ENCODE results near the gene SH3BGRL.

Gene SH3BGRL

DNA sequence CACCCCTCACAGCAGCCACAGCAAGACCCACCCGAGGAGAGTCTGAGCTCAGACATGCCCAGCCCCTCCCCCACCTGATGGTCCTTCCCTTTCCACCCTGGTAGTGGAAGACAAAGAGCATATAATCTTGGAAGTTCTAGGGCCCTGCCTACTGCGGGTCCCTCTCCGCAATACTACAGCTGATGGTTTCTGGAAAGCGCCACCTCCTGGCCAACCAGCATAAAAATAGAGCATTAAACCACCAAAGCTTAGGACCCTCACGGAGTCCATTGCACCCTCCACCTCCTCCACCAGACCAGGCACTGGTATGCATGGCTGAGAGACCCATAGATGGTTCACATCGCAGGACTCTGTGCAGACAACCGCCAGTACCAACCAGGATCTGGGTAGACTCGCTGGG lies 78.2 kb downstream of the SH3BGRL start:
- DNase-seq, result no peak
- no peaks in the 10 kb centered on the region for H3K36me3 ChIP-seq (replicated peaks)
- peak; percentile 41 for TF ChIP-seq CTCF (IDR thresholded peaks at IDR 0.05; ENCODE audit: low read depth, low read length, missing control alignments)
- in situ Hi-C loops (cut with HindIII; ENCODE audit: low pct_ligation_motif_present, low sequenced_read_pairs), result no loop called here
- H3K27ac ChIP-seq, result no peak overlapping the region
- no peak overlapping the region for H3K4me3 ChIP-seq (ENCODE audit: low read depth, low read length)
- no peaks in the 10 kb centered on the region for H3K27me3 ChIP-seq (replicated peaks)

DNA sequence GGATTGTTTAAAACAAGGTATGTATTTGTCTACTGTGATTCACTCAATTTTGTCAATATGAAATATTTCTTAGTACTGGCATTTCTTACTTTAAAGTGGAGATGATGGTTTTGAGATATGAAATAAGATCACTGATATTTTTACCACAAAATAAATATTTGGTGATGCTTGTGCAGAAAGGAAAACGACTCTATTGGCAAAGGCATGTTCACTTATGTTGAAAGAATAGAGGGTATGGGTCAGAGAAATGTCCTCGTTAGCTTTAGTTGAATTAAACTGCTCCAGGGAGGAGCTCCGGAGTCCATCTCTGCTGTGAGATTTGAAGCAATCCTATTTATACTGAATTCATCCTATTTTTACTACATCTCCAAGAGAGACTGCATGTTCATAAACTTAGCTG lies 84.2 kb downstream of the SH3BGRL start:
- Histone ChIP-seq H3K36me3 (replicated peaks) (no peaks in the 10 kb centered on the region), H3K27me3 (replicated peaks) (no peaks in the 10 kb centered on the region), H3K4me3 (ENCODE audit: low read depth, low read length) (no peak overlapping the region), H3K27ac (no peak overlapping the region)
- DNase-seq, result no peak
- TF ChIP-seq CTCF (IDR thresholded peaks at IDR 0.05; ENCODE audit: low read depth, low read length, missing control alignments), result no peak
- in situ Hi-C loops (cut with HindIII; ENCODE audit: low pct_ligation_motif_present, low sequenced_read_pairs), result no loop called here

DNA sequence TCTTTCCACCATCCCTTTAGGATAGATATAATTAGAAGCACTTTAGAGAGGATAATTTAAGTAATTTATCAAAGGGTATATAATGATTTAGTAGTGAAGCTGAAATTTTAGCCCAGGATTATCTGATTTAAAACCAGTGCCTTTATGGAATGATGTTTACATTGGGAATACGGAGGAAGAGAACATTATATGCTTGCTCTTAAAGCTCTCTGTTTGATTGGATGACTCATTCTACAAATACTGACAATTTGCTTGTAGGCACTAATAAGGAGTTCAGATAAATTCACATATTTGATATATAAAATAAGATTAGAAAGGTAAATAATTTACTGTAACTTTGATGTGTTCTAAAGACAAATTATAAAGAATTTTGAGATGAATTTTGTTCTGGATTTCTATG lies 84.7 kb downstream of the SH3BGRL start:
- H3K4me3 ChIP-seq (ENCODE audit: low read depth, low read length), result no peak overlapping the region
- TF ChIP-seq CTCF (IDR thresholded peaks at IDR 0.05; ENCODE audit: low read depth, low read length, missing control alignments), result no peak
- in situ Hi-C loops (cut with HindIII; ENCODE audit: low pct_ligation_motif_present, low sequenced_read_pairs), result no loop called here
- no peaks in the 10 kb centered on the region for H3K27me3 ChIP-seq (replicated peaks)
- no peak overlapping the region for H3K27ac ChIP-seq
- H3K36me3 ChIP-seq (replicated peaks), result no peaks in the 10 kb centered on the region
- no peak for DNase-seq

GRCh38 chrX:81291996-81292395 lies 90.1 kb downstream of the SH3BGRL start:
- no peaks in the 10 kb centered on the region for H3K36me3 ChIP-seq (replicated peaks)
- no peak for TF ChIP-seq CTCF (IDR thresholded peaks at IDR 0.05; ENCODE audit: low read depth, low read length, missing control alignments)
- H3K4me3 ChIP-seq (ENCODE audit: low read depth, low read length), result no peak overlapping the region
- no peak for DNase-seq
- H3K27ac ChIP-seq, result no peak overlapping the region
- in situ Hi-C loops (cut with HindIII; ENCODE audit: low pct_ligation_motif_present, low sequenced_read_pairs), result no loop called here
- H3K27me3 ChIP-seq (replicated peaks), result no peaks in the 10 kb centered on the region

GRCh38 chrX:81294101-81294500 lies 92.2 kb downstream of the SH3BGRL start:
- no peak overlapping the region for H3K27ac ChIP-seq
- DNase-seq, result no peak
- in situ Hi-C loops (cut with HindIII; ENCODE audit: low pct_ligation_motif_present, low sequenced_read_pairs), result no loop called here
- TF ChIP-seq CTCF (IDR thresholded peaks at IDR 0.05; ENCODE audit: low read depth, low read length, missing control alignments), result no peak
- no peak overlapping the region for H3K4me3 ChIP-seq (ENCODE audit: low read depth, low read length)
- H3K36me3 ChIP-seq (replicated peaks), result no peaks in the 10 kb centered on the region
- no peaks in the 10 kb centered on the region for H3K27me3 ChIP-seq (replicated peaks)

GRCh38 chrX:81301877-81302276 lies 100.0 kb downstream of the SH3BGRL start:
- H3K4me3 ChIP-seq (ENCODE audit: low read depth, low read length), result no peak overlapping the region
- DNase-seq, result no peak
- no peaks in the 10 kb centered on the region for H3K27me3 ChIP-seq (replicated peaks)
- no peaks in the 10 kb centered on the region for H3K36me3 ChIP-seq (replicated peaks)
- in situ Hi-C loops (cut with HindIII; ENCODE audit: low pct_ligation_motif_present, low sequenced_read_pairs), result no loop called here
- no peak overlapping the region for H3K27ac ChIP-seq
- no peak for TF ChIP-seq CTCF (IDR thresholded peaks at IDR 0.05; ENCODE audit: low read depth, low read length, missing control alignments)
